Measurements from ENCODE around the gene MBNL1.

DNA sequence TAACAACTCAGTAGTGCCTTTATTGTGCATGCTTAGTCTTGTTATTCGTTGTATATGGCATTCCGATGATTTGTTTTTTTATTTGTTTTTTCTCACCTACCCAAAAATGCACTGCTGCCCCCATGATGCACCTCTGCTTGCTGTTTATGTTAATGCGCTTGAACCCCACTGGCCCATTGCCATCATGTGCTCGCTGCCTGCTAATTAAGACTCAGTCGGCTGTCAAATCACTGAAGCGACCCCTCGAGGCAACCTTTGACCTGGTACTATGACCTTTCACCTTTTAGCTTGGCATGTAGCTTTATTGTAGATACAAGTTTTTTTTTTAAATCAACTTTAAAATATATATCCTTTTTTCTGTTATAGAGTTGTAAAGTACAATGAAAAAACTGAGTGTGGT is 177.8 kb downstream of the MBNL1 start:
- no peak for TF ChIP-seq GLIS3 (CRISPR knock-in tag; IDR thresholded peaks at IDR 0.05)
- TF ChIP-seq POU6F1 (CRISPR knock-in tag; IDR thresholded peaks at IDR 0.05; ENCODE audit: borderline replicate concordance, low read depth): no peak
